ENCODE measurements around the gene PHLDB3.
"Not testable (repeated sequence)": the region's sequence is repeated elsewhere in the genome, so short reads cannot be mapped to it uniquely, and the experiment has no call there.

Gene PHLDB3

GRCh38 chr19:43439032-43439708 lies 65.4 kb downstream of the PHLDB3 start:
- peak in 2 of 4 experiments; percentile 27 to 48 for DNase-seq

- DNase-seq = no peak
These were observed 66.1 kb downstream of the PHLDB3 start for GRCh38 chr19:43438291-43439031.

DNA sequence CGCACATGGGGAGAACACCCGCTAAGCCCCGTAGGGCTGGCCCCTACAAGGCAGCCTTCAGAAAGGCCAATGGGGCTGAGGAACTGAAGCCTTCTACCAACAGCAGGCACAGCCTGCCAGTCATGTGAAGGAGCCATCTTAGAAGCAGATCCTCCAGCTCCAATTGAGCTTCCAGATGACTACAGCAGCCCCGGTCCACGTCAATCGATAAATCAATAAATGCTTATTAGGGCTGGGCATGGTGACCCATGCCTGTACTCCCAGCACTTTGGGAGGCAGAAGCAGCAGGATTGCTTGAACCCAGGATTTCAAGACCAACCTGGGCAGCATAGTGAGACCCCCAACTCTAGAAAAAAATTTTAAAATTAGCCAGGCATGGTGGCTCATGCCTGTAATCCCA lies 66.8 kb downstream of the PHLDB3 start:
- DNase-seq = no peak

DNA sequence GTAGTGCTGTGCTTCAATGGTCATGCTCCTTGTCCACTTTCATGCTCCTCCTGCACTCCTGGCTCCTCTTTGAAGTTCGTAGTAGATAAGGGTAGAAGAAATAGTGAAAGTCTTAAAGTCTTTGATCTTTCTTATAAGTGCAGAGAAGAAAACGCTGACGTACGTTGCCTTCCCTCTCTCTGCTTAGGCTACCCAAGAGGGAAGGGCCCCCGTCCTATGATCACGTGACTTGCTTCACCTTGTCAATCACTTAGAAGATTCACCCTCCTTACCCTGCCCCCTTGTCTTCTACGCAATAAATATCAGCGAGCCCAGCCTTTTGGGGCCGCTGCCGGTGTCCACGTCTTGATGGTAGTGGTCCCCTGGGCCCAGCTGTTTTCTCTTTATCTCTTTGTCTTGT lies 67.3 kb downstream of the PHLDB3 start:
- DNase-seq = not testable (repeated sequence)

DNA sequence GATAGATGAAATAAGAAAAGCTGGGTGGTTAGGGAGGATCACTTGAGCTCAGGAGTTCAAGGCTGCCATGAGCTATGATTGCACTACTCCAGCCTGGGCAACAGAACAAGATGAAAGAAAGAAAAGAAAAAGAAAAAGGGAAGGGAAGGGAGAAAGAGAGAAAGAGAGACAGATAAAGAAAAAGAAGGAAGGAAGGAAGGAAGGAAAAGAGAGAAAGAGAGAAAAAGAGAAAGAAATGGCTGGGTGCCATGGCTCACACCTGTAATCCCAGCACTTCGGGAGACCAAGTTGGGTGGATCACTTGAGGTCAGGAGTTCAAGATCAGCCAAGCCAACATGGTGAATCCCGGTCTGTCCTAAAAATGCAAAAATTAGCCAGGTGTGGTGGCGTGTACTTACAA lies 68.8 kb downstream of the PHLDB3 start:
- DNase-seq = no peak

DNA sequence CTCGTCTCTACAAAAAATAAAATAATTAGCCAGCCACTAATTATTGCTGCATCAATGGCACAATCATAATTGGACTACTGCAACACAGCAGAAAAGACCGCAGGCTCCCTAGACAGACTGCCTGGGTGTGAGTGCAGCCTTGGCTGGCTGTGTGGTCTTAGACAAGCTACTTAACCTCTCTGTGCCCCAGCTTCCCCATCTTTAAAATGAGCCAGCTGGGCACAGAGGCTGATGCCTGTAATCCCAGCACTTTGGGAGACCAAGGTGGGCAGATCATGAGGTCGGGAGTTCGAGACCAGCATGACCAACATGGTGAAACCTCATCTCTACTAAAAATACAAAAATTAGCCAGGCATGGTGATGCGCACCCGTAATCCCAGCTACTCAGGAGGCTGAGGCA lies 70.9 kb downstream of the PHLDB3 start:
- DNase-seq = no peak

GRCh38 chr19:43433358-43433673 lies 71.2 kb downstream of the PHLDB3 start:
- no peak for DNase-seq

DNA sequence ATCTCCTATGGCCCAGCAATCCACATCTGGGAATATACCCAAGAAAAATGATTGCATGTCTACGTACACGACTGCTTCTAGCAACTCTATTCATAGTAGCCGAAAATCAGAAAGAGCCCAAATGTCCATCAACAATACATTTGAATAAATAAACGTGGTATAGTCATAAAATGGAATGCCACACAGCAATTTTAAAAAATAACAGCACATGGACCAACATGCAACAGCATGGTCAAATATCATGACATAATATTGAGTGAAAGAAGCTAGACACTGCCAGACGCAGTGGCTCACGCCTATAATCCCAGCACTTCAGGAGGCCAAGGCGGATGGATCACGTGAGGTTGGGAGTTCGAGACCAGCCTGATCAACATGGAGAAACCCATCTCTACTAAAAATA lies 73.6 kb downstream of the PHLDB3 start:
- DNase-seq = no peak

DNA sequence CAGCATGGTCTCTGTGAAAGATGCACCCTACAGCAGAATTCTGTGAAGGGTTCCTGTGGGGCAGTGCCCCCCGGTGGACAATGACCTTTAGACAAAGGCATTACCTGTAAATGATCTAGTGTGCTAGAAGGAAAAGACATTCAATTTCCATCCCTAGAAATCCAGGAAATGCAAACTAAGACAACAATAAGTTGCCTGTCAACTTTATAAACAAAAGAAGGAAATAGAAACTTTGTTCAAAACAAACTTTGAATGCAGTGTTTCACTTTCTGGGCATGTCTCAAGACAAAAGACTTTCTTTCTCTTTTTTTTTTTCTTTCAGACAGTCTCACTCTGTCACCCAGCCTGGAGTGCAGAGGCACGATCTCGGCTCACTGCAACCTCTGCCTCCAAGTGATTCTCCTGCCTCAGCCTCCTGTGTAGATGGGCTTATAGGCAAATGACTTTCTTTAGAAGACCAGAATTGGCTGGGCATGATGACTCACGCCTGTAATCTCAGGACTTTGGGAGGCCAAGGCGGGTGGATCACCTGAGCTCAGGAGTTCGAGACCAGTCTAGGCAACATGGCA lies 74.3 kb downstream of the PHLDB3 start:
- DNase-seq = peak in 1 of 4 experiments; percentile 9

DNA sequence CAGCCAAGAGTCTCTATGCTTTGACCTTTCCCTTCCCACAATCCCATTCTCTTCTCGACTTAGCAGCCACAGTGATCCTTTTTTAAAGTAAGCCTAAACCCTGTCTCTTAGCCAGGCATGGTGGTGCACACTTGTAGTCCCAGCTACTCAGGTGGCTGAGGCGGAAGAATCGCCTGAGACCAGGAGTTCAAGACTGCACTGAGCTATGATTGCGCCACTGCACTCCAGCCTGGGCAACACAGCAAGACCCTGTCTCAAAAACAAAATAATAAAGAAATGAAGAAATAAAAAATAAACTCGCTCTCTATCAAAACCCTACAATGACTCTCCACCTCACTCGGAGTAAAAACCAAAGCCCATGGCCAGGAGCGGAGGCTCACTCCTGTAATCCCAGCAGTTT lies 75.2 kb downstream of the PHLDB3 start:
- DNase-seq = no peak

DNA sequence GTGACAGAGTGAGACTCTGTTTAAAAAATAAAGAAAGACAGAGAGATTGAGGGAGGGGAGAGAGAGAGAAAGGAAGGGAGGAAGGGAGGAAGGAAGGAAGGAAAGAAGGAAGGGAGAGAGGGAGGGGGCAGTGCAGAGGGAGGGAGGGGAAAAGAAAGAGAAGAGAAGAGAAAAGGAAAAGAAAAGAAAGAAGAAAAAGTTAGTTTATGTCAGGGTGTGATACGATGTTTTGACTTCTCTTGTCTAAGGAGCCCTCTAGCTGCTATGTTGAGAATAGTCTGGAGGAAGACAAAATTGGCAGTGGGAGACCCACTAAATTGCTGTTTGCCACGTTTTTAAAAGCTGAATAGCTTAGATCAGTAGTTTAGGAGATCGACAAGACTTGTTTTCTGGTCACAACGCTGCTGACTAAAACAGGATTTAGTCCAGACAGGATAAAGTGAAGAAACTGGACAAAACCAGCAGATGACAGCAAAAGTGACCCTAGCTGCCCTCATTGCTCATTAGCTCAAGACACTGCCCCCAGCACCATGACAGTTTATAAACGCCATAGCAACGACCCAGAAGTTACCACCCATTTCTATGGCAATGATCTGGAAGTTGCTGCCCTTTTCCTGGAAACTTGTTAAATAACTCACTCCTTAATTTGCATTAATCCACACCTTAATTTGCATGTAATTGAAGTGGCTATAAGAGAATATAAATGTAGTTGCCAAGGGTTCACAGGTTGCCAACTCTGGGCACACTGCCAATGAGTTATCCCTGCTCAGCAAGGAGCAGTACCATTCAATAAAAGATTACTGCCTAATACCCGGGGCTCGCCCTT lies 78.8 kb downstream of the PHLDB3 start:
- no peak for DNase-seq

Measured in activated naive CD4-positive, alpha-beta T cell (primary cell).